Skin of body (tissue), 2 donors: ENCODE results near the gene TFPT. TPM values are rescaled to one million over a fixed set of nuclear protein-coding genes. Genes with fewer than 3 reads are reported as not detected.
"Not testable (repeated sequence)": the region's sequence is repeated elsewhere in the genome, so short reads cannot be mapped to it uniquely, and the experiment has no call there.

Source experiments
- DNase-seq: peaks from one replicate; lab custom pipeline; 2025; lab: John Stamatoyannopoulos, UW
- total RNA-seq: library from RNA; depleted of rRNA; stranded (reverse); fragments of >200 nt; gene quantifications from one replicate; pipeline ENCODE4 v1.2.3, GENCODE V29; 2014

Gene TFPT
- total RNA-seq, 1 donor from 2014 or later = 5.4 TPM

DNA sequence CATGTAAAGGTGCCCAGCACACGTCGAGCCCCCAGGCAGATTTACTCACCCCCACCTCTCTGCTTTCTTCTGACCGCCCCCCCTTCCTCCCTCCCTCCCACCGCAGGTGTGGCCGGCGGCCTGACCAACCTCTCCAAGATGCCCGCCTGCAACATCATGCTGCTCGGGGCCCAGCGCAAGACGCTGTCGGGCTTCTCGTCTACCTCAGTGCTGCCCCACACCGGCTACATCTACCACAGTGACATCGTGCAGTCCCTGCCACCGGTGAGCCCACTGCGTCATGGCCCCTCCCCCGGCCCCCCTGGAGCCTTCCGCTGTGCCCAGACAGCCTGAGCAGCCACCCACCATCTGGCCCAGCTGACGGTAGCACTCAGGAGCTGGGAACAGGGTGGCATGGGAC is 8.9 kb upstream of the TFPT start:
- no peak for DNase-seq

DNA sequence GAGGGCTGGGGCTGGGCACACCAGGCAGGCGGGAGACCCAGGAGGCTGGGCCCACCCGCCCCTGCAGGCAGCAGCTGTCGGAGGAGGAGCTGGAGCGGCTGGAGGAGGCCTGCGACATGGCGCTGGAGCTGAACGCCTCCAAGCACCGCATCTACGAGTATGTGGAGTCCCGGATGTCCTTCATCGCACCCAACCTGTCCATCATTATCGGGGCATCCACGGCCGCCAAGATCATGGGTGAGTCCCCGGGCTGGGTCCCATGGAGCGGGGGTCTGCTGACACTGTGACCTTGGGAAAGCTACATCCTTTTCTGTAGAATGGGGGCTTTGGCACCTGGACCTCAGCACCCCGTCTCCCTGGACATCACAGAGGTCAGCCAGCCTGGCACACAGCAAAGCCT is 8.2 kb upstream of the TFPT start:
- DNase-seq = no peak

DNA sequence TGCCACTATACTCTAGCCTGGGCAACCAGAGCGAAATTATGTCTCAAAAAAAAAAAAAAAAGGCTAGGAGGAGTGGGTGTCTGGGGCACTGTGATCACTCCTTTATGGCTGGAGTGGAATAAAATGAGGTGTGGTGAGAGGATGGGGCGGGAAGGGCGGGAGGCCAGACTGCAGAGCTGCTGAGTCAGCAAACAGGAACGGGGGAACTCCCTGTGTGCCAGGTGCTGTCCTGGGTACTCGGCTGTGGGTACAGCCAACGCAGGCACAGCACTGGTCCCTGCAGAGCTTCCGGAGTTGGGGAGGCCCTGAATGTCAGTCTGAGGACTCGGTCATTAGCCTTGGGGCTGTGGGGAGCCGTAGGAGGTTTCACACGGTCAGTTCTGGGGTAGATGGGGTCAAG is 5.8 kb upstream of the TFPT start:
- no peak for DNase-seq

DNA sequence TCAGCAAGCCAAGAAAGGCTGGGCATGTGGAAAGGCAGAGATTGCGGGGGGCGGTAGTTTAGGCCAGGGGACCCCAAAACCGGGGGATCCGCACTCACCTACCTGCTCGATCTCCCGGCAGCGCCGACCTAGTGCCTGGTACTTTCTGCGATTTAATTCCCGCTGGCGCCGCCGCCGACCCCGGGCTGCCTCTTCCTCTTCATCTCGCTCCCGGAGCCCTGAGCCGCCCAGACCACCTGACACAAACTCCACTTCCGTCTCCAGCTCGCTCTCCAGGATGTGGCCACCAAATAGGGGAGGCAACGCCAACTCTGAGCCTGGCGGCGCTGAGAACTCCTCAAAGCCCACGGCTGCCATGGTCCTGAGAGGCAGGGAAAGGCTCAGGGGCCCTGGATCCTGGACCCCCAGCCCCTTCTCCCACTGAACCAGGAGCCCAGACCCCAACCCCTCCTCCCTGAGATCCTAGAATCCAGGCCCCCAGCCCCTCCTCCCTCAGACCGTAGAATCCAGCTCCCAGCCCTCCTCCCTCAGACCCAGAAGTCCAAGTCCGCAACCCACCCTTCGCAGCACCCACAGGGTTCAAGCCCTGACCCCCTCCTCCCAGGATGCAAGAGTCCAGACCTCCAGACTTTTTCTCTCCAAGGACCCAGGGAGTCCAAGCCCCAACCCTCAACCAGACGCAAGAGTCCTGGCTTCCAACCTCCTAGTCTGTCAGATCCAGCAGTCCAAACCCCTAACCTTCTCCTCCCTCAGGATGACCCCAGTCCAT is 933 bp downstream of the TFPT start:
- DNase-seq = no peak

DNA sequence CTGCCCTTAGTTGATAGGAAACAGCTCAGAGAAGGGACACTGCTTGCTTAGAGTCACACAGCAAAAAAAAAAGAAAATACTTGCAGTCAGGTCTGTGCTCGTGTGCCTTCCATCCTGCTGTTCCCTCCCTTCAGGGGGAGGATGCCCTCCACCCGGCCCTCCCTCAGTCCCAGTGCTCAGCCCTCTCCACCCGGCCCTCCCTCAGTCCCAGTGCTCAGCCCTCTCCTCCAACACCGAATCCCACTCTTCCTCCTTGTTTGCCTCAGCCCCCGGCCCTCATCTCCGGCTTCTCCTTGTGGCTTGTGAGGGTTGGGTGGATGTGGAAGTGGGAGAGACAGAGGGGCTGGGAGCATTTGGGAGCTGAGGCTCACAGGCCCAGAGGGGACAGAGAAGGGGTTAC is 5.8 kb downstream of the TFPT start:
- no peak for DNase-seq

DNA sequence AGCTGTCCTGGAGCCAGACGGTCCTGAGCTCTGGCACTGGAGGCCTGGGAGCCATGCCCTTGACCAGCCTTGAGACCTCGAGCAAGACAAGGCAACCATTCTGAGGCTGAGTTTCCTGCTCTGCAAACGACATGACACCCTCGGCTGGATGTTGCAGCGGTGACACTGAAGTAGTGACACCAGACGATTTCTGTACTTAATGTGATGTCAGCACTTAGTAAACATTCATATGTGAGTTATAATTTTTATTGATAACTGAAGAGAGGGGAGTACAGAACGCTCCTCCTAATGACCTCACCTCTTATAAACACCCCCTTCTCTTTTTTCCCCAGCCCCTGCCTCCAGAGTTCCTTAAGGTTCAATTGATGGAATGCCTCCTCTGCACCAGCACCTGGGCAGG is 7.0 kb downstream of the TFPT start:
- no peak for DNase-seq

DNA sequence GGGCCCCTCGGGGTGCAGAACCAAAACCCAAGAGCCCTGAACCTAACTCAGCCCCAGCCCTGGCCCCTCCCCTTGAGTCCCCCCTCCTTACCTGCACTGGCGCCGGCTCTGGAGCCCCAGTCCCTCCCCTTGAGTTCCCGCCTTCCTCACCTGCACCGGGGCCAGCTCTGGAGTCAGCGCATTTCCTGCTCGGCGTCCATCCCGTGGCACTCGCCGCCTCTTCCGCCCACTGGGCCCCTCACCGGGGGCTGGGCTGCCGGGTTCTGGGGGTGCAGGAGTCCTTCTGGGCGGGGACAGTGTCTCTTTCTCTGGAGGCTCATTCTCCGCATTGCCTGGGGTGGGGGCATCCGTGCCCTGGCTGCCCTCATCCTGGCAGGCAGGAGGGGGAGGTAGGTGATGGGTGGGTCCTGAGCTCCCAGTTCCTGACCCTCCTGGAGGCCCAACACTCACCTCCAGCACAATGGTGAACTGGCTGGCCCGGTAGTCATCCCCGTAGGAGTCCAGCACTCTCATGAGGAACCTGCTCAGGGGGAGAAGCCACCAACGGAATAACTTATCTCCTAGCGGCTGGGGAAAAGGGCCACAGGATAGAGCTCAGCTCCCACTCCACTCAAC is 7.5 kb downstream of the TFPT start:
- no peak for DNase-seq

DNA sequence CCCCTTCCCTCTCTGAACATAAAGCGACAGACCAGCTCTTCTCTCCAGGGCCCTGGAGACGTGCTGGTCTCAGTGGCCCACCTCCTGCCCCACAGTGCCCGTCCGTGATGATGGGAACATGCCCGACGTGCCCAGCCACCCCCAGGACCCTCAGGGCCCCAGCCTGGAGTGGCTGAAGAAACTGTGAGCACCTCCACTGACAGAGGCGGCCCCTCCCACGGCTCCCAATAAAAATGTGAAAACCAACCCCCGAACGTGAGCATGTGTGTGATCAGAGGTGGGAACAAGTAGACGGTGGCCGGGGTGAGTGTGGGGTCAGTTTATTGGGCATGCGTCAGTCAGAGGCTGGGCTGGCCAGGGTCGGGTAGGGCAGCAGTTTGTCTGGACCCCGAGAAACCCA is 8.7 kb downstream of the TFPT start:
- no peak for DNase-seq

DNA sequence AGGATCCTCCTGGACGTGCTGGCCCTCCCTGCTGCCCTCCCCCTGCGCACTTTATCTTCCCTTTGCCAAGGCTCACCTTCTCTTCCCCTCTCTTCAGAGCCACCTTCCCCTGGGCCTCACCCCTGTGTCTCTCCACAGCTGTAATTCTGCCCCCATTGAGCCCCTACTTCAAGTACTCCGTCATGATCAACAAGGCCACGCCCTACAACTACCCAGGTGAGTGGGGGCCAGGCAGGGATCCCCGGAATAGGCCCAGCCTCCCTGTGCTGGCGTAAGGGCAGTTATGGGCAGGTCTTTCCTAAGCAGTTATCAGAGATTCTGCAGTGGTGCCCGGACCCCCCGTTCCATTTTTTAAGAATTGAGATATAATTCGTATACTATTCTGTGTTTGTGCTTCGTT is 9.7 kb downstream of the TFPT start:
- no peak for DNase-seq

DNA sequence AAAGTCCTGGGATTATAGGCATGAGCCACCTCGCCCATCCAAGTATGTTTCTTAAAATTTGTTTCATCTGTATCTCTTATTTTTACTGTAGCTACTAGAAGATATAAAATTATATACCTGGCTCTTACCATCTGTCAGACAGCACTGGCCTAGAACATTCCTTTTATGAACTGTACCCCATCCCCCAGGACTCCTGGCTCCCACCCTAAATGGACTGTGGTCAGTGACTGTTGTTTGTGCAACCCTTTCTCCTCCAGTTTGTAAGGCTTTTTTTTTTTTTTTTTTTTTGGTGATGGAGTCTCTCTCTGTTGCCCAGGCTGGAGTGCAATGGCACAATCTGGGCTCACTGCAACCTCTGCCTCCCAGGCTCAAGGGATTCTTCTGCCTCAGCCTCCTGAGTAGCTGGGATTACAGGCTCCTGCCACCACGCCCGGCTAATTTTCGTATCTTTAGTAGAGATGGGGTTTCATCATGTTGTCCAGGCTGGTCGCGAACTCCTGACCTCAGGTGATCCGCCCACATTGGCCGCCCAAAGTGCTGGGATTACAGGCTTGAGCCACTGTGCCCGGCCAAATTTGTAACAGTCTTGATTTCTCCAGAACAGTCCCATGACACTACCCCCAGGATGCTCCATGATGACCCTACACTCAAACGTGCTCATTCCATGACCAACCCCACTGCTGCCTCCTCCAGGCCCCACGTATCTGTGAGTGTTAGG is 10.3 kb downstream of the TFPT start:
- no peak for DNase-seq

DNA sequence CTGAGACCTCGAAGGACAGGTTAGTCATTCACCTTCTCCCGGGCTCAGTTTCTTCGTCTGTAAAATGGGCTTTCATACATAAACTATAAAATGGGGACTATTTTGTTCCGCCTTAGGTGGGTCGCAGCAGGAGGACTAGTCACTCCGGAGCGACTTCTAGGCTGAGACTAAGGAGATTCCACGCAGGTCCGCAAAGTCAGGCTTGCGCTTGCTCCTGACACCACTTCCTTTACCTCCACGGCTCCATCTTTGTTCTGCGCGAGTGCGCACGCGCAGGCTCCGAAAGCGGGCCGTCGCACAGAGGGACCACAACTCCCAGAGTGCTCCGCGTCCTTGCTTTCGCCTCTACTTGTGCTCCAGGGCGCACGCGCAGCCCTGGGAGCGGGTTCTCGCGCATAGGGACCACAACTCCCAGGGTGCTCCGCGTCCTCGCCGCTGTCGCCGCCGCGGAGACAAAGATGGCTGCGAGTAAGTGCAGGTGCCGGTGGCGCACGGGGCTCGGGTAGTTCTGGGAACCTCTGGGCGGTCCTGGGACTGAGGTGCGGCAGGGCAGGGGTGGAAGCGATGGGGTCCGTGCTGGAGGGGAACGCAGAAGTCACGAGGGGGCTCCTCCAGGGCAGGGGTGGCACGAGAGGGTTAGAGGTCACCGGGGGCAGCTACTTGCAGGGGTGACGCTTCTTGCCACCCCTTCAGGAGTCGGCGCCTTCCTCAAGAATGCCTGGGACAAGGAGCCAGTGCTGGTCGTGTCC is 12.9 kb downstream of the TFPT start, which contains the start of gene NDUFA3:
Gene NDUFA3 (plus strand): TSS at position 435 of the 749 bp plus-strand sequence. CDS start 24 bp downstream, at position 459.
- DNase-seq = peak; percentile 96

DNA sequence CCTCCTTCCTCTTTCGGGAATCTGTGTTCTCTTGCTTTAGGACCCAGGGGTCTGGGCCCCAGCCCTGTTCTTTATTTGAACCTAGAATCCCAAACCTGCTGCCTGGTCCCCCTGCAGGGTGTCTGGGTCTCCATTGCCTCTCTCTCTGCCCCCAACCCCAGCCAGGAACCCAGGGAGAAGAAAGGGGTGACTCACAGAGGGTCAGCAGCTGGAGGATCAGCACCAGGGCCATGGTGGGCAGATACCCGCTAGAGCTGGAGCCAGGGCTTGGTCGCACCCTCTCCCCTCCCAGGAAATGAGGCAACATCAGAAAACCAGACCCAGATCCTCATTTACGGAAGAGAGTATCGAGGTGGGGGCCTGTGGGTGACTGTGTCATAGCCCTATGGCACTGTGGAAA is 14.9 kb downstream of the TFPT start, which contains the start of gene OSCAR:
Gene OSCAR (minus strand): TSS at position 243 of the 400 bp plus-strand sequence. CDS start 11 bp downstream, at position 232.
- DNase-seq = no peak

DNA sequence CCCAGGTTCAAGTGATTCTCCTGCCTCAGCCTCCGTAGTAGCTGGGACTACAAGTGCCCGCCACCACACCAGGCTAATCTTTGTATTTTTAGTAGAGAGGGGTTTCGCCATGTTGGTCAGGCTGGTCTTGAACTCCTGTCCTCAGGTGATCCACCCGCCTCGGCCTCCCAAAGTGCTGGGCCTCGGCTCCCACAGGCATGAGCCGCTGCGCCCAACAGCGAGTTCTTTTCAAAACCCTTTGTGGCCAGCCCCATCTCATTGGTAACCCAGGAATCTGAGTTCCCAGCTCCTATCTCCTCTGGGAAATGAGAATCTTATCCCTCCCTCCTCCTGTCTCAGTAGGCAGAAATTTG is 15.6 kb downstream of the TFPT start:
- not testable (repeated sequence) for DNase-seq

DNA sequence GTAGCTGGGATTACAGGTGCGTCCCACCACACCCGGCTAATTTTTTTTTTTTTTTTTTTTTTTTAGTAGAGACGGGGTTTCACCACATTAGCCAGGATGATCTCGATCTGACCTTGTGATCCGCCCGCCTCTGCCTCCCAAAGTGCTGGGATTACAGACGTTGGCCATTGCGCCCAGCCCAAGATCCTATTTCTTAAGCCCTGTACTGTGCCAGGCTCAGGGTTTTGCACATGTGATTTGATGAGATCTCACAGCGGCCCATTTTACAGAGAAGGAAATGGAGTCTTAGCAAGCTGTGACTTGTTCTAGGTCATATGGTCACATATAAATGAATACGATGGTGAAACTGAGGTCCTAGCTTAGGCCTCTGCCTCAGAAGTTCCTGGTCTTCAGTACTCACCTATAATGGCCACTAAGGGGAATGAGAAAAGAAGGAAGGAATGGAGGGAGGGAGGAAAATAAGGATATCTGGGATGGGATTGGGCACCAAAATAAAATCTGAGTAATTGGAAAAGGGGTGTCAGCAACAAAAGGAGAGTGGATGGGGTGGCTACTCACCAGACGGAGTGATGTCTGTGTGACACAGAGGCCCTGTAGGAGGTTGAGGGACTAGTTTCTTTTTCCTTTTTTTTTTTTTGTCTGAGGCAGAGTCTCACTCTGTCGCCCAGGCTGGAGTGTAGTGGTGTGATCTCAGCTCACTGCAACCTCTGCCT is 16.1 kb downstream of the TFPT start:
- no peak for DNase-seq

DNA sequence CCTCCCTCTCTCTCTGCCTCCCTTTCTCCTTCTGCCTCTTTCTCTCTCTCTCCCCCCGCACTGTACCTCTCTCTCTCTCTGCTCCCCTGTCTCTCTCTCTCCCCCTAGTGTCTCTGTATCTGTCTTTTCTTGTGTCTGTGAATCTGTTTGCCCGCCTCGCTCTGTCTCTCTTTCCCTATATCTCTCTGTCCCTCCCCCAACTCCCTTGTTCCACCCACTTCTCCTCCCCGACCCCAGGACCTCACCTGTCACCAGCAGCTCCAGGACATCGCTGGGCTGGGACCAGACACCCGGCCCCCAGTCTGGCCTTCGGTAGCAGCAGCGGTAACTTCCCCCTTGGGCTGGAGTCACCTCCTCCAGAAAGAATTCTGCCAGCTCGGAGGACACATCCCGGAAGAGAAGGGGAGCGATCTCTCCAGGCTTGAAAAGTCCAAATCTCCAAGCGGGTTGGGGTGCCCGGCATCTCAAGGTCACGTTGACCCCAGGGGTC is 18.8 kb downstream of the TFPT start:
- no peak for DNase-seq

DNA sequence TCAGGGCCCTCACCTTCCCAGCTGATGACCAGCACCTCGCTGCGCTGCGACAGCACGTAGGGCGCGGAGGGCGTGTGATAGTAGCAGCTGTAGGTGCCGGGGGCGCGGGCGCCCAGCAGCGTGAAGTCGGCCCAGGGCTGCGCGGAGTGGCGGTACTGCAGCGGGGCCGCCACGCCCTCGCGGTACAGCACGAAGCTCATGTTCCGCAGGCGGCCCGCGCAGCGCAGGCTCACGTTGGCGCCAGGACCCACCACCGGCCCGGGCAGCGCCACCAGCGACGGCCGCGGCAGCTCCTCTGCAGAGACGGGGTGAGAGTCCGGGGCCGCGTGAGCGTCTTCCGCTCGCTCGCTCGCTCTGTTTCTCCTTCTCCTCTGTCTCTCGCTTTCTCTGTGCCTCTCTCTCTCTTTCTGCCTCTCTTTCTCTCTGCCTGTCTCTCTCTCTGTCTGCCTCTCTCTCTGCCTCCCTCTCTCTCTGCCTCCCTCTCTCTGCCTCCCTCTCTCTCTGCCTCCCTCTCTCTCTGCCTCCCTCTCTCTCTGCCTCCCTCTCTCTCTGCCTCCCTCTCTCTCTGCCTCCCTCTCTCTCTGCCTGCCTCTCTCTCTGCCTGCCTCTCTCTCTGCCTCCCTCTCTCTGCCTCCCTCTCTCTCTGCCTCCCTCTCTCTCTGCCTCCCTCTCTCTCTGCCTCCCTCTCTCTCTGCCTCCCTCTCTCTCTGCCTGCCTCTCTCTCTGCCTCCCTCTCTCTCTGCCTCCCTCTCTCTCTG is 19.4 kb downstream of the TFPT start:
- DNase-seq = not testable (repeated sequence)

DNA sequence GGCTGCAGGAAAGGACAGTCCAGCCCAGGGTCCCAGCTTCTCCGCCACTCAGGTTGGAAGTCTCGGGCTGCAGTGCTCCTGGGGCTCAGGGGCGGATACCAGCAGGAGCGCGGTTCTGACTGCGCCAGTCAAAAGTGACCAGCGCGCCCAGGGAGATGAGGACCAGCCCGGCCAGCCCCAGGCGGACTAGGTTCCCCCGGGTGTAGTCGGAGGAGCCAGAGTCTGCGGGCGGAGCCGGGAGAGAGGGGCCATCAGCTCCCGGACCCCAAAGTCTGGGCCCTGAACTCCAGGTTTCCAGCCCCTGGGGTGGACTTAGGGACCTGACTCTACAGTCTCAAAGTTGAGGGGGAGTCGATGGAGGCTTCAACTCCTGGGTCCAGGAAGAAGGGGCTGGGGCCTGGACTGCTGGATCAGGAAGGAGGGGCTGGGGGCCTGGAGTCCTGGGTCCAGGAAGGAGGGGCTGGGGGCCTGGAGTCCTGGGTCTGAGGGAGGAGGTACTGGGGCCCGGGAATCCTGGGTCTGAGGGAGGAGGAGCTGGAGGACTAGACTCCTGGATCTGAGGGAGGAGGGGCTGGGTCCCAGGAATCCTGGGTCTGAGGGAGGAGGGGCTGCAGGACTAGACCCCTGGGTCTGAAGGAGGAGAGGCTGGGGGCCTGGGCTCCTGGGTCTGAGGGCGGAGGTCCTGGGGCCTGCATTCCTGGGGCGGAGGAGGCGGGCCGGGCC is 20.2 kb downstream of the TFPT start:
- DNase-seq = no peak

DNA sequence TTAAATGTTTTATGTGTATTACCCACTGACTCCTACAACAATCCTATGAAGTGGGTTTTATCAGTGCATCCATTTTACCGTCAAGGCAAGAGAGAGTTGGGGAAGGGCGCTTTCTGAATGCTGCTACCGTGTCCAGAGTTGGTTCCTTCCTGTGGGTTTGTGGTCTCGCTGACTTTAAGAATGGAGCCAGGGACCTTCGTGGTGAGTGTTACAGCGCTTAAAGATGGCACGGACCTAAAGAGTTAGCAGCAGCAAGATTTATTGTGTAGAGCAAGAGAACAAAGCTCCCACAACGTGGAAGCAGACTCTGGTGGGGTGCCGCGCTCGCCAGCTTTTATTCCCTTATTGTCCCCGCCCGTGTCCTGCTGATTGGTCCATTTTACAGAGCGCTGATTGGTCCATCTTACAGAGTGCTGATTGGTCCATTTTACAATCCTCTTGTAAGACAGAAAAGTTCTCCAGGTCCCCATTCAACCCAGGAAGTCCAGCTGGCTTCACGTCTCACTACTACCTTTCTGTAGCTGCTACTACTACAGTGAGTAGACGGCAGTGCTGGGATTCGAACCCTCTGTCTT is 20.9 kb downstream of the TFPT start:
- no peak for DNase-seq

DNA sequence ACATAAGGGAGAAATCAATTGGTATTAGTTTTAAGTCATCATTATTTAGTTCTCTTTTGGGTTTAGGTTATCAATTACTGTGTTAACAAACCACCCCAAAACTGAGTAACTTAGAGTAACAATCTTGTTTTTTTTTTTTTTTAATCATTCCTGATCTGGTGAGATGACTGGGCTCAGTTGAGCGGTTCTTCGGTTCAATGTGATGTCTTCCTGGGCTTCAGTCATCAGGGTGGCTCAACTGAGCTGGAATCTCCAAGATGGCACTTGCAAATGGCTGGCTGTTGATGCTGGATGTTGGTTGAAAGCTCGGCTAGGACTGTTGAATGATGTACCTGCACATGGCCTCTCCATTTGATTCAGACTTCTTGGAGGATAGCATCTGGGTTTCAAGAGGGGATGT is 31.0 kb downstream of the TFPT start:
- no peak for DNase-seq
